ENCODE results near the gene VN1R2.
"Not testable (repeated sequence)": the region's sequence is repeated elsewhere in the genome, so short reads cannot be mapped to it uniquely, and the experiment has no call there.

The VN1R2 gene

GRCh38 chr19:53257715-53258342 is at the start of gene VN1R2:
Gene VN1R2 (plus strand): TSS chr19:53258292. CDS start chr19:53258376, 84 bp downstream.
- DNase-seq = not testable (repeated sequence)

GRCh38 chr19:53211554-53211953 is 46.5 kb upstream of the VN1R2 start:
- not testable (repeated sequence) for DNase-seq

GRCh38 chr19:53212703-53213320 is 45.3 kb upstream of the VN1R2 start:
- DNase-seq = no peak

GRCh38 chr19:53222716-53223115 is 35.4 kb upstream of the VN1R2 start:
- DNase-seq = not testable (repeated sequence)

GRCh38 chr19:53224606-53225005 is 33.5 kb upstream of the VN1R2 start:
- DNase-seq = no peak

GRCh38 chr19:53237114-53237777 is 20.8 kb upstream of the VN1R2 start:
- DNase-seq = no peak

GRCh38 chr19:53246498-53246897 is 11.6 kb upstream of the VN1R2 start:
- no peak for DNase-seq

GRCh38 chr19:53254411-53255341 is 3.4 kb upstream of the VN1R2 start, which contains the start of gene ZNF677:
Gene ZNF677 (minus strand): TSS chr19:53254873. CDS start chr19:53251550, 3,323 bp downstream.
- DNase-seq = no peak

- not testable (repeated sequence) for DNase-seq
These were observed 9.5 kb downstream of the VN1R2 start, which contains the start of gene VN1R4 for GRCh38 chr19:53267623-53268022. Gene VN1R4 (minus strand): TSS chr19:53267723. CDS start chr19:53267665, 58 bp downstream.

GRCh38 chr19:53269861-53270260 is 11.8 kb downstream of the VN1R2 start:
- not testable (repeated sequence) for DNase-seq

- no peak for DNase-seq
These were observed 14.0 kb downstream of the VN1R2 start for GRCh38 chr19:53272044-53272443.

GRCh38 chr19:53275480-53275879 is 17.4 kb downstream of the VN1R2 start:
- DNase-seq = no peak

- not testable (repeated sequence) for DNase-seq
These were observed 23.9 kb downstream of the VN1R2 start for GRCh38 chr19:53281947-53282346.

GRCh38 chr19:53285087-53285486 is 27.0 kb downstream of the VN1R2 start:
- DNase-seq = no peak

GRCh38 chr19:53290758-53291549 is 32.9 kb downstream of the VN1R2 start:
- DNase-seq = no peak

- DNase-seq = no peak
These were observed 36.8 kb downstream of the VN1R2 start for GRCh38 chr19:53294786-53295441.

- not testable (repeated sequence) for DNase-seq
These were observed 43.2 kb downstream of the VN1R2 start for GRCh38 chr19:53301341-53301740.

GRCh38 chr19:53308339-53308811 is 50.3 kb downstream of the VN1R2 start:
- no peak for DNase-seq

All from NCI-H524 treated with DMSO at 0.1 percent for 48 hours (cell line).